ENCODE measurements around the gene WWOX. TPM values are rescaled to one million over a fixed set of nuclear protein-coding genes. Genes with fewer than 3 reads are reported as not detected.

WWOX gene
- total RNA-seq, 2 experiments from 2014 or later = 14.3 to 16.5 TPM

GRCh38 chr16:78399384-78399783 lies 299.9 kb downstream of the WWOX start:
- ChIA-PET POLR2A (no interaction called here), CTCF (no interaction called here)
- Mint-ChIP-seq H3K27ac (no peak overlapping the region), H3K36me3 (peaks cover 1% of the 10 kb centered on the region), H3K27me3 (no peaks in the 10 kb centered on the region), H3K4me3 (no peak overlapping the region), H3K9me3 (no peaks in the 10 kb centered on the region), H3K4me1 (ENCODE audit: low read depth) (no peaks in the 10 kb centered on the region)
- intact Hi-C loops (cut with micrococcal nuclease) = no loop called here
- no peak for DNase-seq

DNA sequence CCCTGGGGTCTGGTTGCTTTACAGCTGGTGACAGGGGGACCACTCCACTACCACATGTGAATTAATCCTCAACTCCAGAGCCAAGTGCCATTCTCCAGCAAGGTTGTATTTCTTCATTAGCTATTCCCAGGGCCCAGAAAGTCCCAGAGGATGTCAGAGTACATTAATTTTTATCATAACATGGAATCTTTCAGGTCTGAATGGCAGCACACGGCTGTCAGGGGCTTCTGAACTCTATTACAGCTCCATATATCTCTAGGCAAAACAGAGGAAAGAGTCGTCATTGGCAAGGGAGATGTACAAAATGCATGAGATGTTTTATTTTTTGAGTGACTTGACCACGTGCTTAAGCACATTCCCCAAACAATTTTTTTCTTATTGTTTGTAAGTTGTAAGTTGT lies 303.4 kb downstream of the WWOX start:
- ChIA-PET CTCF (no interaction called here), POLR2A (no interaction called here)
- intact Hi-C loops (cut with micrococcal nuclease) = no loop called here
- no peak for DNase-seq
- no peaks in the 10 kb centered on the region for H3K4me1 Mint-ChIP-seq (ENCODE audit: low read depth)
- H3K27me3 Mint-ChIP-seq = no peaks in the 10 kb centered on the region
- peaks cover 4% of the 10 kb centered on the region for H3K9me3 Mint-ChIP-seq
- H3K4me3 Mint-ChIP-seq = no peak overlapping the region
- H3K27ac Mint-ChIP-seq = no peak overlapping the region
- H3K36me3 Mint-ChIP-seq = peaks cover under 1% of the 10 kb centered on the region

- no peaks in the 10 kb centered on the region for H3K4me1 Mint-ChIP-seq (ENCODE audit: low read depth)
- H3K4me3 Mint-ChIP-seq = no peak overlapping the region
- no peaks in the 10 kb centered on the region for H3K27me3 Mint-ChIP-seq
- ChIA-PET CTCF (no interaction called here), POLR2A (no interaction called here)
- no peak overlapping the region for H3K27ac Mint-ChIP-seq
- no peak for DNase-seq
- peaks cover 3% of the 10 kb centered on the region for H3K36me3 Mint-ChIP-seq
- intact Hi-C loops (cut with micrococcal nuclease) = no loop called here
- H3K9me3 Mint-ChIP-seq = peaks cover 7% of the 10 kb centered on the region
Observed at GRCh38 chr16:78405040-78405439, 305.6 kb downstream of the WWOX start.

DNA sequence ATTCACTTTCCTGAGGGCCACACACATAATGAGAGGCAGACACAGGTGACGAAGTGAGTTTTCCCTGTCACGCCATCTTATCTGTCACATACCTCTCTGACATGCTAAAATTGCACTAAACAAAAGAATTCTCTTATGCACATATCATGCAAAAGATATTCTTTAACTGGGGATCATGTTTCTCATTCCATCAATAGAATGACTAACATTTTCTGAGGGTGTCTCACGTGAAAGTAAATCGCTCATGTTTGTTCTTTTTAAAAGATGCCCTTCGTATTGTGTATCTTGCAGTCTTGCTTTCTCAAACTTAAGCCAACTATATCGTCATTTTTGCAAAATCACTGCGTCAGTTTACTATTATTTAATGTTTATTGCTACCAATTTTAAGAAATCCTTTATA lies 306.4 kb downstream of the WWOX start:
- Mint-ChIP-seq H3K27me3 (no peaks in the 10 kb centered on the region), H3K4me1 (ENCODE audit: low read depth) (no peaks in the 10 kb centered on the region), H3K36me3 (peaks cover 3% of the 10 kb centered on the region), H3K4me3 (no peak overlapping the region), H3K9me3 (peaks cover 7% of the 10 kb centered on the region), H3K27ac (no peak overlapping the region)
- CTCF ChIA-PET = no interaction called here
- POLR2A ChIA-PET = no interaction called here
- intact Hi-C loops (cut with micrococcal nuclease) = no loop called here
- no peak for DNase-seq

- H3K4me3 Mint-ChIP-seq = no peak overlapping the region
- ChIA-PET POLR2A (no interaction called here), CTCF (no interaction called here)
- no peak overlapping the region for H3K27ac Mint-ChIP-seq
- no peak for DNase-seq
- peaks cover 3% of the 10 kb centered on the region for H3K36me3 Mint-ChIP-seq
- no peaks in the 10 kb centered on the region for H3K4me1 Mint-ChIP-seq (ENCODE audit: low read depth)
- no peaks in the 10 kb centered on the region for H3K27me3 Mint-ChIP-seq
- peaks cover 7% of the 10 kb centered on the region for H3K9me3 Mint-ChIP-seq
- intact Hi-C loops (cut with micrococcal nuclease) = no loop called here
Observed at GRCh38 chr16:78407191-78407590, 307.7 kb downstream of the WWOX start.

GRCh38 chr16:78413651-78414050 lies 314.2 kb downstream of the WWOX start:
- Mint-ChIP-seq H3K9me3 (peaks cover 6% of the 10 kb centered on the region), H3K27ac (no peak overlapping the region), H3K36me3 (peaks cover 3% of the 10 kb centered on the region), H3K27me3 (no peaks in the 10 kb centered on the region), H3K4me1 (ENCODE audit: low read depth) (no peaks in the 10 kb centered on the region), H3K4me3 (no peak overlapping the region)
- ChIA-PET POLR2A (no interaction called here), CTCF (no interaction called here)
- DNase-seq = no peak
- intact Hi-C loops (cut with micrococcal nuclease) = no loop called here

GRCh38 chr16:78415013-78415412 lies 315.6 kb downstream of the WWOX start:
- ChIA-PET CTCF (no interaction called here), POLR2A (no interaction called here)
- H3K4me1 Mint-ChIP-seq (ENCODE audit: low read depth) = no peaks in the 10 kb centered on the region
- H3K4me3 Mint-ChIP-seq = no peak overlapping the region
- H3K9me3 Mint-ChIP-seq = peaks cover 6% of the 10 kb centered on the region
- peaks cover 3% of the 10 kb centered on the region for H3K36me3 Mint-ChIP-seq
- DNase-seq = no peak
- H3K27me3 Mint-ChIP-seq = no peaks in the 10 kb centered on the region
- intact Hi-C loops (cut with micrococcal nuclease) = no loop called here
- H3K27ac Mint-ChIP-seq = no peak overlapping the region

GRCh38 chr16:78415669-78416068 lies 316.2 kb downstream of the WWOX start:
- intact Hi-C loops (cut with micrococcal nuclease) = no loop called here
- no peaks in the 10 kb centered on the region for H3K27me3 Mint-ChIP-seq
- DNase-seq = no peak
- no peak overlapping the region for H3K4me3 Mint-ChIP-seq
- H3K9me3 Mint-ChIP-seq = peaks cover 6% of the 10 kb centered on the region
- peaks cover 3% of the 10 kb centered on the region for H3K36me3 Mint-ChIP-seq
- ChIA-PET CTCF (no interaction called here), POLR2A (no interaction called here)
- no peak overlapping the region for H3K27ac Mint-ChIP-seq
- H3K4me1 Mint-ChIP-seq (ENCODE audit: low read depth) = no peaks in the 10 kb centered on the region

GRCh38 chr16:78416400-78416799 lies 316.9 kb downstream of the WWOX start:
- Mint-ChIP-seq H3K9me3 (peaks cover 6% of the 10 kb centered on the region), H3K36me3 (peaks cover 3% of the 10 kb centered on the region), H3K27ac (no peak overlapping the region), H3K27me3 (no peaks in the 10 kb centered on the region), H3K4me1 (ENCODE audit: low read depth) (no peaks in the 10 kb centered on the region), H3K4me3 (no peak overlapping the region)
- intact Hi-C loops (cut with micrococcal nuclease) = no loop called here
- CTCF ChIA-PET = no interaction called here
- DNase-seq = no peak
- POLR2A ChIA-PET = interaction anchor here (0.6 kb wide), 1 partner anchor 15 kb away, joined by 3 read pairs; no protein-coding TSS in a partner anchor

GRCh38 chr16:78421181-78421708 lies 321.8 kb downstream of the WWOX start:
- Mint-ChIP-seq H3K9me3 (no peaks in the 10 kb centered on the region), H3K4me1 (ENCODE audit: low read depth) (no peaks in the 10 kb centered on the region), H3K4me3 (no peak overlapping the region), H3K27me3 (no peaks in the 10 kb centered on the region), H3K36me3 (no peaks in the 10 kb centered on the region), H3K27ac (no peak overlapping the region)
- ChIA-PET CTCF (no interaction called here), POLR2A (no interaction called here)
- intact Hi-C loops (cut with micrococcal nuclease) = no loop called here
- no peak for DNase-seq

GRCh38 chr16:78425281-78425680 lies 325.8 kb downstream of the WWOX start:
- Mint-ChIP-seq H3K4me1 (ENCODE audit: low read depth) (no peaks in the 10 kb centered on the region), H3K27me3 (no peaks in the 10 kb centered on the region), H3K9me3 (no peaks in the 10 kb centered on the region), H3K36me3 (peaks cover 9% of the 10 kb centered on the region), H3K4me3 (no peak overlapping the region), H3K27ac (no peak overlapping the region)
- CTCF ChIA-PET = interaction anchor here (1.3 kb wide), 1 partner anchor 12 kb away, joined by 9 read pairs; no protein-coding TSS in a partner anchor
- no peak for DNase-seq
- POLR2A ChIA-PET = no interaction called here
- intact Hi-C loops (cut with micrococcal nuclease) = no loop called here

DNA sequence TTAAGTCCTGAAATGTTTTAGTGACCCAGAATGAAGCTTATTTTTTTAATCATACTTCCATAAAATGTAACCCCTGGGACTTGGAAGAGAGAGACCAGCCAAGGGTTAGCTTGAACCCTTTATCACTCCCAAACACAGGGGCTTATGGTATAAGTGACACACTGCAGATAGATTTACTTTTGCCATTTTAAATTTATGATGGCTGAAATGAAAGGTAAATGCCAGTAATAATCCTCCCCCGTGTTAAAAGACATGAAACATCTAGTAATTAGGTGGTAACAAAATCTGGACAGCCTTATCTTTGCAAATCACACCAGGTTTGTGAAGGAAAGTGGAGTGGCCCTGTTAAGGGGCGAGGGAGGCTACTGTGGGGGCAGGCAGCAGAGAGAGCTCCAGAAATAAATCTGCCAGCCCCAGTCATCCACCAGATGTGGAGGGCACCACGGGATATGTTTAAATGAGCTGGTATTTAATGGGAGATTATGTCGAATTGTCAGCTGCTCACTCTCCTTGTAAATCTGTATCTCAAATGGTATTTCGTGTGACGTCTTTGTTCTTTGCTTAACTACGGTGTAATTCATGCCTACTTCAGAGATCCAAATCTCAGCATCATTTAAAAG lies 326.5 kb downstream of the WWOX start:
- no peaks in the 10 kb centered on the region for H3K27me3 Mint-ChIP-seq
- no peak overlapping the region for H3K27ac Mint-ChIP-seq
- H3K9me3 Mint-ChIP-seq = no peaks in the 10 kb centered on the region
- H3K36me3 Mint-ChIP-seq = peaks cover 9% of the 10 kb centered on the region
- H3K4me3 Mint-ChIP-seq = no peak overlapping the region
- ChIA-PET POLR2A (no interaction called here), CTCF (interaction anchor here (1.3 kb wide), 1 partner anchor 11 kb away, joined by 9 read pairs; no protein-coding TSS in a partner anchor)
- no peak for DNase-seq
- intact Hi-C loops (cut with micrococcal nuclease) = loop anchor here (1.0 kb wide), 1 partner anchor 32 kb away; no protein-coding TSS in a partner anchor
- no peaks in the 10 kb centered on the region for H3K4me1 Mint-ChIP-seq (ENCODE audit: low read depth)

- ChIA-PET CTCF (no interaction called here), POLR2A (no interaction called here)
- Mint-ChIP-seq H3K27me3 (no peaks in the 10 kb centered on the region), H3K36me3 (peaks cover 9% of the 10 kb centered on the region), H3K4me1 (ENCODE audit: low read depth) (no peaks in the 10 kb centered on the region), H3K9me3 (no peaks in the 10 kb centered on the region), H3K27ac (no peak overlapping the region), H3K4me3 (no peak overlapping the region)
- intact Hi-C loops (cut with micrococcal nuclease) = no loop called here
- DNase-seq = no peak
Observed at GRCh38 chr16:78428193-78428592, 328.7 kb downstream of the WWOX start.
